ENCODE data around the gene NT5DC2. TPM values are rescaled to one million over a fixed set of nuclear protein-coding genes. Genes with fewer than 3 reads are reported as not detected.

NT5DC2 gene
- 20.3 and 27.7 TPM in 2 replicates for total RNA-seq

GRCh38 chr3:52533623-52534280 lies at the start of gene NT5DC2:
TSS of gene NT5DC2 (minus strand) at chr3:52533857. CDS start at chr3:52533737, 120 bp downstream.
- no peak for DNase-seq (ENCODE audit: low read depth)

- no peak for DNase-seq (ENCODE audit: low read depth)
These were observed 40.7 kb upstream of the NT5DC2 start for GRCh38 chr3:52574056-52574965.

- DNase-seq (ENCODE audit: low read depth), result no peak
These were observed 38.6 kb upstream of the NT5DC2 start for GRCh38 chr3:52572221-52572620.

- peak; percentile 30 for DNase-seq (ENCODE audit: low read depth)
These were observed 36.4 kb upstream of the NT5DC2 start for GRCh38 chr3:52570076-52570475.

GRCh38 chr3:52568069-52568468 lies 34.4 kb upstream of the NT5DC2 start:
- peak; percentile 26 for DNase-seq (ENCODE audit: low read depth)

GRCh38 chr3:52563984-52564383 lies 30.3 kb upstream of the NT5DC2 start:
- DNase-seq (ENCODE audit: low read depth), result no peak

- DNase-seq (ENCODE audit: low read depth), result peak; percentile 14
These were observed 27.5 kb upstream of the NT5DC2 start for GRCh38 chr3:52561028-52561747.

- no peak for DNase-seq (ENCODE audit: low read depth)
These were observed 24.8 kb upstream of the NT5DC2 start for GRCh38 chr3:52558436-52558835.

GRCh38 chr3:52557011-52557960 lies 23.6 kb upstream of the NT5DC2 start:
- no peak for DNase-seq (ENCODE audit: low read depth)

GRCh38 chr3:52555056-52555455 lies 21.4 kb upstream of the NT5DC2 start:
- no peak for DNase-seq (ENCODE audit: low read depth)

- no peak for DNase-seq (ENCODE audit: low read depth)
These were observed 20.5 kb upstream of the NT5DC2 start for GRCh38 chr3:52554026-52554755.

GRCh38 chr3:52552089-52552488 lies 18.4 kb upstream of the NT5DC2 start:
- peak; percentile 71 for DNase-seq (ENCODE audit: low read depth)

GRCh38 chr3:52551118-52551517 lies 17.5 kb upstream of the NT5DC2 start:
- no peak for DNase-seq (ENCODE audit: low read depth)

- DNase-seq (ENCODE audit: low read depth), result no peak
These were observed 13.5 kb upstream of the NT5DC2 start for GRCh38 chr3:52547143-52547542.

GRCh38 chr3:52546111-52546901 lies 12.6 kb upstream of the NT5DC2 start:
- no peak for DNase-seq (ENCODE audit: low read depth)

- no peak for DNase-seq (ENCODE audit: low read depth)
These were observed 11.3 kb upstream of the NT5DC2 start for GRCh38 chr3:52544937-52545336.

GRCh38 chr3:52541050-52541449 lies 7.4 kb upstream of the NT5DC2 start:
- no peak for DNase-seq (ENCODE audit: low read depth)

- DNase-seq (ENCODE audit: low read depth), result no peak
These were observed 5.5 kb upstream of the NT5DC2 start for GRCh38 chr3:52539010-52539653.

- DNase-seq (ENCODE audit: low read depth), result no peak
These were observed 4.2 kb upstream of the NT5DC2 start for GRCh38 chr3:52537726-52538421.

Data from renal cortical epithelial cell (primary cell).